GM19043 (cell line): ENCODE results near the gene HIGD2A.
"Not testable (repeated sequence)": the region's sequence is repeated elsewhere in the genome, so short reads cannot be mapped to it uniquely, and the experiment has no call there.

ENCODE experiments used
- ATAC-seq: cut with Tn5 transposase; IDR thresholded peaks from one replicate; pipeline ENCODE4 v1.9.1; 2021; ENCODE audit warnings: low read depth; ENCODE audit not compliant: unreplicated experiment

Gene HIGD2A

DNA sequence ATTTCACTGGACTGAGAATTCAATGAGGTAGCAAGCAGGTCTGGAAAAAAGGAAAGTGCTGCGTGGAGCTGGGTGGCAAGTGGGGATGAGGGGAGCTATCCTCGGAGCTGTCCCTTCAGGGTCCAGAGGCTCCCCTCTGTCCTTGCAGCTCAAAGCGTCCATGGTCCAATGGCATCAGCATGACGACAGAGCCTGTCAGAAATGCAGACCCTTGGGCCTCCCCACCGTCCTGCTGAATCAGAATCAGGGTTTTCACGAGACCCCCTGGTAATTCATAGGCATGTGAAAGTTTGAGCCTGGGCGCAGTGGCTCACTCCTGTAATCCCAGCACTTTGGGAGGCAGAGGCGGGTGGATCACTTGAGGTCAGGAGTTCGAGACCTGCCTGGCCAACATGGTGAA lies 5.5 kb downstream of the HIGD2A start:
- ATAC-seq, result no peak

DNA sequence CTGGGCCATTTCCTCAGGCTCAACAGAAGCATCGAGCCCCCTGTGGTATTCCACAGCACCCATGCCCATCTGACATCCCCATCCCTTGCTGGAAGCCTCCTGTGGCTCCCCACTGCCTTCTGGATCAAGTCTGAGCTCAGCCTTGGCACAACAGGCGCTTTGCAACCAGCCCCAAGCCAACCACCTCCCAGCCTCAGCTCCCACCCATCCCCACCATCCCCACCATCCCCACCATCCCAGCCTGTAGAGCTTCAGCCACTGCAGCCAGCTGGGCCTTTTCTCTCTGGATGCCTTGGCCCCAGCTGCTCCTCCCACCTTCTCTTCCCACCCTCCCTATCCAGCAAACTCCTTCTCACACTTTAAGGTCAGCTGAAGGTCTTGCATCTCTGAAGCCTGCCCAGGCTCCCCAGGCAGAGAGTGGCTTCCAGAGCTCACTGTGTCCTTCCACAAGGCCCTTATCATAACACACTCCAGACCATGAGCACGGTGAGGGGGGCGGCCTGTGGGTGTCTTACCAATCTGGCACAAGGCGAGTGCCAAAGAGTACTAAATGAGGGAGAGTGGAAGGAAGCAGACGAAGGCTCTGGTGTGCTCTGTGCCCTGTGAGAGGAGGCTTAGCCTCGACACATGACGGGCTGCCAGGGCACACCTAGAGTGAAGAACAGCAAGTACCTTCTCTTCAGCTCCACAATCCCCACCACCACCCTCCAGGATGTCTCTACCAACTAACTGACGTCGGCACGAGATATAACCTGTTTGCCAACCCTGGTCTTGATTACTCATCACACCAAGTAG lies 6.5 kb downstream of the HIGD2A start:
- no peak for ATAC-seq

DNA sequence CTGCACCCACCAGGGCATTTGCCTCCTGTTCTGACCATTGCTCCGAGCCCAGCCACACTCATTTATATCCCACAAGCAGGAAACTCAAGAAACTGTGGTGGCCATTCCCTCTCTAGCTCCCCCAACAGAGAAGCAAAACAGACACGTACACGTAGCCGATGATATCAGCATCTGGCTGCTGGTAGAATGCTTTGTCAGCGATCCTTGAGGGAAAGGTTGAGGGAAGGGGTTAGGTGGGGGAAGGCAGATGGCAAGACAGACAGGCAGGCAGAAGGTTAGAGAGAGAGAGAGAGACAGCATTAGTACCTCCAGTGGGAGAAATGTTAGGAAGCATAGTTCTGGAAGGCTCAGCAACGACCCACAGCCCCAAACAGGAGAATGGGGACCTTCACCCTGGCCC lies 7.8 kb downstream of the HIGD2A start:
- no peak for ATAC-seq

GRCh38 chr5:176397736-176398420 lies 9.3 kb downstream of the HIGD2A start:
- ATAC-seq, result no peak

DNA sequence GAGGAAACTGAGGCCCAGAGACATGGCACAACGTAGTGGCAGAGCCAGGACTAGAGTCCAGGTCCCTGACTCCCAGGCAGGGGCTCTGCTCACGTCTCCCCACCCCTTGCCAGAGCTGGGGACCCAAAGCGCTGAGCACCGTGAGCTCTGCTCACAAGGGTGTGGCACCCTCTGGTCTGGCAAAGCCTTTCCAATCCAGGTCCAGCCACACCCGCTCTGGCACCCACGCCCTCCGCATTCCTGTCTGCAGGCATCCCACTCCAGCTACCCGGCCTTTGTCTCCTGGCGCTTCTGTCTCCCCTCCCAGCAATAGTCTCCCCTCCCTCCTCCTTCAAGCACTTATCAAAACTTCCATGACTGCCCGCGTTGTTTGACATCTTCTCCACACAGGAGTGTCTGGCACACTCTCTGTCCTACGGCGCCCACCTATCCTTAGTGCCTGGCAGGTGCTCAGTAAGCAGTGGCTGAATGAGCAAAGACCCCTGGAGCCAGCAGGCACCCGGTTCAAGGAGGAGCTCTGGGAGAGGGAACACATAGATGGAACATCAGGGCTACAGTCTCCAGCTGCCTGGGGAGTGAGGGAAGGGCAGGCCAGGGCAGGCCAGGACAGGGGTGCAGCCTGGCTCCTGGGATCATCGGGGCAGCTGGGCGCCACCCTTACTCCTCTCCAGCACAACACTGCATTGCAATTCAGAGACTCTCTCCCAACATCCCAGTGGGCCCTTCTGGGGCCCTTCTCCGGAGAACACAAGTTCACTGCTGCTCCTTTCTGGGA lies 12.0 kb downstream of the HIGD2A start:
- ATAC-seq, result no peak

DNA sequence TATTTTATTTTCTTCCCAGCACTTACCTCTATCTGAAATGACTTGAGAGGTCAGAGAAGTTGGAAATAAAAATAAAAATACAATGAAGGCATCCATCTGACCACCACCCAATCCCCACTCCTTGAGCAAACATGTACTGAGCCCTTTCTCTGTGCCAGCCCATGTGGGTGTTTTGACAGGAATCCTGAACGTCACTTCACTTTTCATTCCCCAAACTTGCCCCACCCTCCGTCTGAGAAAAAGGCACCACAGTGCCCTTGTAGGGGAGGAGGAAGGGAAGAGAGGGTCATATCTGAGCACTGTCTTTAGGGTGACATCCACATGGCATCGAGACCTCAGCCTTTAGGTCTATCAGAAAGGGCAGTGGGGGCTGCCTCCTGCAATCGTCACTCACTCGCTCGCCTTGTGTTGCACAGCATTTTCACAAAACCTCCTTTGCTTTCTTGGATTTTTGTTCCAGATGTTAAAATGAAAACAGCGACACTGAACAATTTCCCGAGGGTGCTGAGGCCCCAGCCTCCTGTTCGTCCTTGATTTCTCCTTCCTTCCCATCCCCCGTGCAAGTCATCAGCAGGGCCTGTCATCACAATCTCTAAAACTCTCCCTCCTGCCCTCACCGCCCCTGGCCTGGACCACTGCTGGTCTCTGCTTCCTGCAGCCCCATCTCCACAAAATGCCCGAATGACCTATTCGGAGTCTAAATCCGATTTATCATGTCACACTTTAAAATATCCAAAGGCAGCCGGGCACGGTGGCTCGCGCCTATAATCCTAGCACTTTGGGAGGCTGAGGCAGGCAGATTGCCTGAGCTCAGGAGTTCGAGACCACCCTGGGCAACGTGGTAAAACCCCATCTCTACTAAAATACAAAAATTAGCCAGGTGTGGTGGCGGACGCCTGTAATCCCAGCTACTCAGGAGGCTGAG lies 13.0 kb downstream of the HIGD2A start:
- no peak for ATAC-seq

GRCh38 chr5:176405656-176406435 lies 17.3 kb downstream of the HIGD2A start:
- ATAC-seq, result no peak

DNA sequence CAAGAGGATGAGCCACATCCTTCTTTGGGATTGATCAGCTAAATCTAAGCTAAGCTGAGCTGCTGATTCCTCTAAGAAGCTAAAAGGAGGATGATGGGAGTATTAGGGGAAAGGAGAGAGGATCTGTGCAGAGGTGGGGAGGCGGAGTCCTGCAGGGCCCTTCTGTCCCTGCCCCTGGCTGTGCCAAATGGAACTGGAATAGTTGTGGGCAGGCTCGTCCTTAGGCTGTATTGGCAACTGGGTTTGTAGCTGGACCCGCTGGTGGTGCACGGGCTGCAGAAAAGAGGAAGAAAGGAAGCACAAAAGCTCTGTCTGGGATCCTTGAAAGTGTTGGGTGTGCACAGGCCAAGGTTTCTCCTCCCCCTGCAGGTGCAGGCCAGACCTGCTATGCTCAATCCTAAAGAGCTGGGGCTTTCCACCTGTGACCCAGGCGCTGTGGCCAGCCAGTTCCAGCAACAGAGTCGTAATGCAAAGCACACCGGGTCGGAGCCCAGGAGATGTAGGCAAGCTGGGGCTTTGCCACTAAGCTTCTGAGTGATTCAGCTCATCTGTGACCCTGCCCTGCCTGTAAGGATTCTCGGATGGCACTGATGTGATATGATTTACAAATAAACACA lies 18.0 kb downstream of the HIGD2A start:
- ATAC-seq, result no peak

DNA sequence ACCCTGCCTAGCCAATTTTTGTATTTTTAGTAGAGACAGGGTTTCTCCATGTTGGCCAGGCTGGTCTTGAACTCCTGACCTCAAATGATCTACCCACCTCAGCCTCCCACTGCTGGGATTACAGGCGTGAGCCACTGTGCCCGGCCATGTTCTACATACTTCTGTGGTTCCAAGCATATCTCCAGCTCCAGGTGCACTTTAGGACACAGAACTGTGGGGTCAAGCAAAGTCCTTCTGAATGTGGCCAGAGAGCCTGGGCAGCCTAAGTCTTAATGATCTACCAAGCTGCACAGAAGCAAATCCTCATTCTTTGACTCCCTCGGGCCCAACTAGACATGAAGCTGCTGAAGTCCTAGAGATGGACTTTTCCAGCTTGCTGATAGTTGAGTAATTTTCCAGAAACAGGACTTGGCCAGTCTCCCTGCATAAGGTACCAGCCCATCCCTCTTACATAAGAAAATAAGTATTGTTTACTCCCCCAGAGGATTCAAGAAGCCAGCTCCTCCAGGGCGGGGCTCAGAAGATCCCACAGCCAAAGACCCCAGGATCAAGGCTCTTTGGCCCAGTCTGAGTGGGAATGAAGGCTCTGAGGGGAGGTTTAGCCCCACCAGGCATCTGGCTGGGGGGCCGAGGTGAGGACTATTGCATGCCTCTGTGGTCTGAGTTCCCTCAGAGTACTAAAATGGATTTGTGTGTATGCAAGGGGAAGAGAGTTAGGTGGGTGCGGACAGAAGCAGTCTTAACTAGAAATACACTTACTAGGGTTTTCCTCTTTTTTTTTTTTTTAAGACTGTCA lies 19.1 kb downstream of the HIGD2A start:
- ATAC-seq, result no peak

DNA sequence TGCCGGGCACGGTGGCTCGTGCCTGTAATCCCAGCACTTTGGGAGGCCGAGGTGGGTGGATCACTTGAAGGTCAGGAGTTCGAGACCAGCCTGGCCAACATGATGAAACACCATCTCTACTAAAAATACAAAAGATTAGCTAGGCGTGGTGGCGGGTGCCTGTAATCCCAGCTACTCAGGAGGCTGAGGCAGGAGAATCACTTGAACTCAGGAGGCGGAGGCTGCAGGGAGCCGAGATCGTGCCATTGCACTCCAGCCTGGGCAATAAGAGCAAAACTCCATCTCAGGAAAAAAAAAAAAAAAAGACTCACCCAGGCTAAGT lies 19.7 kb downstream of the HIGD2A start:
- ATAC-seq, result not testable (repeated sequence)

- no peak for ATAC-seq
Measured at GRCh38 chr5:176408590-176408989, 20.0 kb downstream of the HIGD2A start.

DNA sequence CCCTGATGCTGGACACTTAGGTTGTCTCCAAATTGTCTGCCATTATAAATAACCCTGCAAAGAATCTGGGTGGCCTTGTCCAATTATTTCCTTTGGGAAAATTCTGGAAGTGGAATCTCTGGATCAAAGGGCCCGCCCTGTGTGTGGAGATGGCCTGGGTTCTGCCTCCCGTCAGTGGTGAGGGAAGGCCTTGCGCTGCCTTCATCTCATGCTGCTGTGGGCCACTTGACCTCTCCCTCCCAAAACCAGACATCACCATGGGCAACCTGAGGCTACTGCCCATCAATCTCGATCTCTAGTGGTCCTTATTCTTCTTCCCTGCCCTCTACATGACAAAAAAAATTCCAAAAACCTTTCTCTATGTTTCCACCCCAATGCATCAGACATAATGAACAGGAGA lies 21.2 kb downstream of the HIGD2A start:
- no peak for ATAC-seq

- no peak for ATAC-seq
Measured at GRCh38 chr5:176410486-176411180, 22.1 kb downstream of the HIGD2A start.

DNA sequence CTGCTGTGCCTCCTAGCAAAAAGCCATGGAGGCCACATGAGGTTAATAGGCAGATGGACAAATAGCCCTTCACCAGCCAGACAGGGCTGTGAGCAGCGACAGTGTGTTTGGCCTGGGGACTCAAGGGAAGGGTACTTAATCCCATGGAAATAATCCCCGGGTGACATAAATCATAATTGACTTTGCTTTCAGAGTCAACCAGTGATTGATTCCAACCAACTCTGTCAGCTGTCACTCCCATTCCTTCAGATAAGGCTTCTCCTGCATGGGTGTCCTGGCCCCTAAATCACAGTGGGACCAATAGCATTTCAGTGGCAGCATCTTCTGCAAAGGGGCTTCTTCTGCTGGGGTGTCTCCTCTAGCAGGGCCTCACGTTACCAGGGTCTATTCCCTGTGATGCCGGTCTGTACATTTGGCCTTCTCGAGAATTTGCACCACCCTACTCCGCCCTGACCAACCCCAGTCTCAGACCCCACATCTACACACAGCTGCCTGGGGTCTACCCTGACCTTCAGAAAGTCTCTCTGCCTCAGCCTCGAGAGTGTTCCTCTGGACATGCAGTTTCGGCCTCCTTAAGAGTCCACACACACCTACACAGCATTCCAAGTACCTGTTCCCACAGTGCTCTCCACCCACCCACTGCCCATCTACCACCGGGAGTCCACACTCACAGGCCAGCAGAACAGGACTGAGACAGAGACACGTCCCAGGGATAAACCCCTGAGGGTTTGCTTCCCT lies 24.1 kb downstream of the HIGD2A start:
- no peak for ATAC-seq

- ATAC-seq, result no peak
Measured at GRCh38 chr5:176413255-176413565, 24.7 kb downstream of the HIGD2A start.

DNA sequence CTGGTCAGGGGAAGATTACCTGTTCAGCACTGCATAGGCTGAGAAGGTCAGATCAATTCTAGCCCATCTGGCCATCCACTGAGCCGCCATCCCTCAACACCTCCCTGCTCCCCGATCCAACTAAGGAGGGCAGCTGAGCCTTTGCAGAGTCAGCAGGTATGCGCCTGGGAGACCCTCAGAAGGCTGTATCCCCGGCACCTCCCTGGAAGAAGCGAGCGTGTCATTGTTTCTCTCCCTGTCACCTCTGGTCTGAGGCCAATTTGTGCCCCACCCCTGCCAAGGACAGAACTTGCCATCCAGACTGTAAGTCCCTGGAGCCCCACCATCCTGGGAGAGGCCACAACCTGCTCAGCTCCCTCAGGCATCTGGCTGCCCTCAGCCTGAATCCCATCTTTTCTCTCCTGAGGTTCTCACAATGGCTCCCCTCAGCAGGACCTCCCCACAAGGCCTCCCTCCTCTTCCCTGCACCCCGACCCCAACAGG lies 25.2 kb downstream of the HIGD2A start:
- ATAC-seq, result no peak

GRCh38 chr5:176414704-176415103 lies 26.2 kb downstream of the HIGD2A start:
- no peak for ATAC-seq
